ENCODE data around the gene CHML.

DNA sequence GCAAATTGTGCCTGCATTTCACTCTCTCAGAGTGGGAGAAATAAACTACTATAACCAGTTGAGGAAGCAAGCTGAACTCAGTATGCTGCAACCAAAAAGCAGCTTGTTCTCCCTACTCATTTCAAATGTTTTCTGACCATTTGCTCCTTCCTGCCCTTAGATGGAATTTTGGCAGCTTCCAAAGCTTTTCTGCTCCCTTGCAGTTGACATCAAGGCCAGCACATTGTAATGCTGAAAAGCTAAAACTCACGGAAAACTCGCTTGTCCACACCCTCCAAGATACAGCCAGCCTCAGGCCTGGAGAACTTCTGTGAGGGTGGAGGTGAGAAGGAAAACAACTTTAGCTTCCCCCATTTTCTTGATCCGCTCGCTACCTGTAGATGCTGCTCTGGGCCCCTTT lies 5.0 kb upstream of the CHML start:
- TF ChIP-seq CTCF (IDR thresholded peaks at IDR 0.05) (no peak), POLR2AphosphoS5 (IDR thresholded peaks at IDR 0.05; ENCODE audit: insufficient read depth in 1 of 2, low read depth in 1 of 2) (no peak)

Measured in vagina (tissue), 2 donors.